Ovary (tissue), 9 donors: ENCODE results near the gene LDLRAD4. TPM values are rescaled to one million over a fixed set of nuclear protein-coding genes. Genes with fewer than 3 reads are reported as not detected.

Source experiments
- DNase-seq, 5 donors: peaks; one replicate each; pipeline ENCODE4 v3.0.0-alpha.2; 2019 to 2020
- H3K27ac ChIP-seq, 2 donors: fragments of 200-600 bp; one replicate each; pipeline versions ENCODE4 v1.5.1 to v1.8.0; 2019 to 2022
- H3K27me3 ChIP-seq: fragments of 200-600 bp; one replicate; pipeline ENCODE4 v1.8.0; 2022
- H3K36me3 ChIP-seq: fragments of 200-600 bp; sonication (generic); one replicate; pipeline ENCODE4 v1.5.1; 2019
- H3K4me1 ChIP-seq: one replicate; pipeline ENCODE4 v1.8.1; 2013; ENCODE audit warnings: mild to moderate bottlenecking, moderate library complexity; ENCODE audit not compliant: insufficient read depth
- H3K4me3 ChIP-seq: fragments of 200-600 bp; sonication (generic); one replicate; pipeline ENCODE4 v1.5.1; 2017
- H3K9me3 ChIP-seq, 2 donors: fragments of 200-600 bp in 1 of 2; sonication (generic) in 1 of 2; one replicate each; pipeline versions ENCODE4 v1.5.1 to v1.8.1; 2013 to 2019; ENCODE audit warnings: mild to moderate bottlenecking in 1 of 2, moderate library complexity in 1 of 2
- CTCF ChIP-seq, 3 donors: fragments of 450-650 bp in 2 of 3; fragments of 200-600 bp in 1 of 3; IDR thresholded peaks; one replicate each; pipeline versions ENCODE4 v1.5.1 to v1.8.0; 2016 to 2022; ENCODE audit warnings: antibody characterized with exemption in 3 of 3, mild to moderate bottlenecking in 1 of 3
- EP300 ChIP-seq: sonication (generic); formaldehyde crosslinking; IDR thresholded peaks from one replicate; pipeline ENCODE4 v1.6.1; 2017; ENCODE audit warnings: antibody characterized with exemption
- POLR2A ChIP-seq: fragments of 450-650 bp; IDR thresholded peaks from one replicate; pipeline ENCODE4 v1.6.1; 2017; ENCODE audit warnings: antibody characterized with exemption, mild to moderate bottlenecking, moderate library complexity
- WGBS, 3 donors: extraction: QIAGEN DNeasy Blood & Tissue Kit in 1 of 3; methylation state at CpG; one replicate each; pipeline versions ENCODE4 v1.1.5 to v1.1.7; 2013 to 2017; 5-methylcytosine and 5-hydroxymethylcytosine counted together
- intact Hi-C, 4 donors: fragments of 100-400 bp; cut with DNase I; formaldehyde crosslinking; loops; one replicate each; pipeline versions ENCODE4 v1.11.0 to v1.15.1; 2022 to 2023
- polyA plus RNA-seq, 2 donors: library from polyadenylated mRNA; stranded (reverse); fragments of 200-250 nt in 1 of 2; fragments of 350-450 nt in 1 of 2; fragmentation: Illumina TruSeq in 1 of 2; extraction: RNeasy Lipid Tissue Mini Kit (QIAGEN cat#74804) in 1 of 2; gene quantifications; one replicate each; pipeline ENCODE4 v1.2.3, GENCODE V29; 2013 to 2014
- total RNA-seq, 7 donors: library from RNA; depleted of rRNA in 2 of 7; stranded (reverse); fragments of >200 nt in 2 of 7; fragmentation: NEBNext Ultra II Directional in 3 of 7; extraction: Animal tissue kit (Norgen Biotek cat#: 25700) in 3 of 7; gene quantifications; one replicate each; pipeline versions ENCODE4 v1.1.0 to v1.2.4, GENCODE V29; 2016 to 2023
- donor health status: DM: no; HTN: no; CAD: no; lungs with moderate emphysema.
- donor health status: DM: no; HTN: no; CAD: no.
- donor health status: Bipolar disorder and iron deficiency.
- donor health status: DM: yes; HTN: yes; CAD: no.
- donor health status: DM: no; HTN: no; CAD: no.
- donor health status: DM: yes; HTN: yes; CAD: no.

Gene LDLRAD4
- total and polyA plus RNA-seq, 9 donors = 2.3 to 31.6 (median 8.3) TPM

GRCh38 chr18:13464432-13465123, 246.0 kb downstream of the LDLRAD4 start:
- no peaks in the 10 kb centered on the region for H3K27me3 ChIP-seq
- intact Hi-C loops = no loop called here
- no peaks in the 10 kb centered on the region for H3K9me3 ChIP-seq
- no peaks in the 10 kb centered on the region for H3K4me1 ChIP-seq
- no peak overlapping the region for H3K4me3 ChIP-seq
- H3K36me3 ChIP-seq = no peaks in the 10 kb centered on the region
- DNase-seq = no peak
- TF ChIP-seq CTCF (IDR thresholded peaks at IDR 0.05) (no peak), EP300 (no peak), POLR2A (no peak)
- 80 to 81% (median 80%) methylated on average over 14 of the region's 14 CpGs for WGBS, 3 donors
- no peak overlapping the region for H3K27ac ChIP-seq

GRCh38 chr18:13465124-13465446, 246.5 kb downstream of the LDLRAD4 start:
- DNase-seq = no peak
- Histone ChIP-seq H3K9me3 (no peaks in the 10 kb centered on the region), H3K27me3 (no peaks in the 10 kb centered on the region), H3K4me3 (no peak overlapping the region), H3K36me3 (no peaks in the 10 kb centered on the region), H3K4me1 (no peaks in the 10 kb centered on the region), H3K27ac (no peak overlapping the region)
- no peak for TF ChIP-seq EP300
- TF ChIP-seq CTCF (IDR thresholded peaks at IDR 0.05) = no peak
- TF ChIP-seq POLR2A = no peak
- 79 to 88% (median 88%) methylated on average over 4 of the region's 4 CpGs for WGBS, 3 donors
- intact Hi-C loops = no loop called here

- TF ChIP-seq CTCF (IDR thresholded peaks at IDR 0.05) (no peak), POLR2A (no peak), EP300 (no peak)
- no peak for DNase-seq
Observed at GRCh38 chr18:13465476-13465875, 246.9 kb downstream of the LDLRAD4 start.

GRCh38 chr18:13470516-13471197, 252.1 kb downstream of the LDLRAD4 start:
- TF ChIP-seq EP300 (no peak), POLR2A (no peak), CTCF (IDR thresholded peaks at IDR 0.05) (no peak)
- Histone ChIP-seq H3K36me3 (no peaks in the 10 kb centered on the region), H3K27me3 (no peaks in the 10 kb centered on the region), H3K9me3 (no peaks in the 10 kb centered on the region), H3K27ac (no peak overlapping the region), H3K4me3 (no peak overlapping the region), H3K4me1 (no peaks in the 10 kb centered on the region)
- intact Hi-C loops = no loop called here
- 88 to 95% (median 89%) methylated on average over 10 of the region's 10 CpGs for WGBS, 3 donors
- DNase-seq = no peak

More at GRCh38 chr18:13465476-13465875, 246.9 kb downstream of the LDLRAD4 start:
- 85 to 92% (median 86%) methylated on average over 5 of the region's 5 CpGs for WGBS, 3 donors
- no peak overlapping the region for H3K4me3 ChIP-seq
- H3K27ac ChIP-seq = no peak overlapping the region
- no peaks in the 10 kb centered on the region for H3K4me1 ChIP-seq
- H3K9me3 ChIP-seq = no peaks in the 10 kb centered on the region
- intact Hi-C loops = no loop called here
- no peaks in the 10 kb centered on the region for H3K36me3 ChIP-seq
- no peaks in the 10 kb centered on the region for H3K27me3 ChIP-seq
